Neural progenitor cell (in vitro differentiated cells): ENCODE results near the gene KLHL30. TPM values are rescaled to one million over a fixed set of nuclear protein-coding genes. Genes with fewer than 3 reads are reported as not detected.

Source experiments
- DNase-seq: peaks from one replicate; pipeline ENCODE4 v3.0.0-alpha.2; 2016; ENCODE audit warnings: low spot score
- H2AFZ ChIP-seq: fragments of 200-600 bp; sonication (generic); replicated peaks from 2 replicates; pipeline ENCODE4 v1.6.1; 2016; ENCODE audit warnings: antibody characterized with exemption
- H3F3A ChIP-seq: fragments of 200-600 bp; sonication (generic); 2 replicates; pipeline ENCODE4 v1.6.1; 2016; ENCODE audit warnings: antibody characterized with exemption, low read depth
- H3K27ac ChIP-seq: fragments of 200-600 bp; sonication (generic); 2 replicates; pipeline ENCODE4 v1.5.1; 2016; ENCODE audit warnings: mild to moderate bottlenecking
- H3K27me3 ChIP-seq: fragments of 200-600 bp; sonication (generic); 2 replicates; pipeline ENCODE4 v1.6.1; 2016; ENCODE audit warnings: mild to moderate bottlenecking, moderate library complexity
- H3K36me3 ChIP-seq: fragments of 200-600 bp; sonication (generic); 2 replicates; pipeline ENCODE4 v1.5.1; 2016
- H3K4me1 ChIP-seq: fragments of 200-600 bp; sonication (generic); 2 replicates; pipeline ENCODE4 v1.6.1; 2016; ENCODE audit warnings: mixed run types
- H3K4me2 ChIP-seq: fragments of 200-600 bp; sonication (generic); 2 replicates; pipeline ENCODE4 v1.6.1; 2016
- H3K4me3 ChIP-seq: fragments of 200-600 bp; sonication (generic); 2 replicates; pipeline ENCODE4 v1.5.1; 2016
- H3K79me2 ChIP-seq: fragments of 200-600 bp; sonication (generic); 2 replicates; pipeline ENCODE4 v1.6.1; 2016; ENCODE audit warnings: low read depth
- H3K9ac ChIP-seq: fragments of 200-600 bp; sonication (generic); 2 replicates; pipeline ENCODE4 v1.6.1; 2016
- H3K9me3 ChIP-seq: fragments of 200-600 bp; sonication (generic); 2 replicates; pipeline ENCODE4 v1.5.1; 2016; ENCODE audit warnings: low read depth
- H4K20me1 ChIP-seq: fragments of 200-600 bp; sonication (generic); 2 replicates; pipeline ENCODE4 v1.6.1; 2016; ENCODE audit warnings: low read depth
- H3K27ac Mint-ChIP-seq: 3 replicates; pipeline ENCODE4 v1.8.0; 2021; ENCODE audit warnings: mixed read lengths
- H3K27me3 Mint-ChIP-seq: 2 replicates; pipeline ENCODE4 v1.8.0; 2022; ENCODE audit warnings: low read depth, mild to moderate bottlenecking, inconsistent platforms, moderate library complexity, mixed read lengths; ENCODE audit not compliant: insufficient read depth
- H3K36me3 Mint-ChIP-seq: 3 replicates; pipeline ENCODE4 v1.8.0; 2021; ENCODE audit warnings: mixed read lengths
- H3K4me1 Mint-ChIP-seq: 3 replicates; pipeline ENCODE4 v1.8.0; 2021; ENCODE audit warnings: mixed read lengths
- H3K4me3 Mint-ChIP-seq: 3 replicates; pipeline ENCODE4 v1.8.0; 2021; ENCODE audit warnings: mild to moderate bottlenecking, moderate library complexity, mixed read lengths
- H3K9me3 Mint-ChIP-seq: 3 replicates; pipeline ENCODE4 v1.8.0; 2020; ENCODE audit warnings: mixed read lengths
- CTCF ChIP-seq: fragments of 200-600 bp; sonication (generic); IDR thresholded peaks from 2 replicates; pipeline ENCODE4 v1.5.1; 2017; ENCODE audit warnings: antibody characterized with exemption, mild to moderate bottlenecking
- EZH2 ChIP-seq: fragments of 200-600 bp; sonication (generic); IDR thresholded peaks from 2 replicates; pipeline ENCODE4 v1.6.1; 2017; ENCODE audit warnings: antibody characterized with exemption, mild to moderate bottlenecking, moderate library complexity
- EZH2phosphoT487 ChIP-seq: fragments of 200-600 bp; sonication (generic); IDR thresholded peaks from 2 replicates; pipeline ENCODE4 v1.6.1; 2017; ENCODE audit warnings: antibody characterized with exemption
- total RNA-seq: library from RNA; depleted of rRNA; stranded (reverse); fragments of >200 nt; gene quantifications from 2 replicates; pipeline ENCODE4 v1.2.3, GENCODE V29; 2015; ENCODE audit warnings: low replicate concordance

KLHL30 gene
- total RNA-seq, 1 donor from 2014 or later, result not detected

GRCh38 chr2:238130696-238131628, 7.5 kb upstream of the KLHL30 start:
- no peaks in the 10 kb centered on the region for H3K36me3 ChIP-seq
- no peak overlapping the region for H3K27ac Mint-ChIP-seq
- H3K9ac ChIP-seq, result no peak overlapping the region
- H3K4me1 ChIP-seq, result no peaks in the 10 kb centered on the region
- H3K27me3 ChIP-seq, result no peaks in the 10 kb centered on the region
- peaks cover 9% of the 10 kb centered on the region for H3F3A ChIP-seq
- no peaks in the 10 kb centered on the region for H3K79me2 ChIP-seq
- TF ChIP-seq CTCF (no peak), EZH2 (no peak), EZH2phosphoT487 (no peak)
- no peaks in the 10 kb centered on the region for H3K9me3 ChIP-seq
- no peak overlapping the region for H3K27ac ChIP-seq
- H3K9me3 Mint-ChIP-seq, result no peaks in the 10 kb centered on the region
- H3K4me1 Mint-ChIP-seq, result no peaks in the 10 kb centered on the region
- no peak overlapping the region for H3K4me3 ChIP-seq
- no peaks in the 10 kb centered on the region for H3K36me3 Mint-ChIP-seq
- no peak overlapping the region for H3K4me3 Mint-ChIP-seq
- H2AFZ ChIP-seq, result no peak overlapping the region
- H4K20me1 ChIP-seq, result no peaks in the 10 kb centered on the region
- no peak overlapping the region for H3K4me2 ChIP-seq
- H3K27me3 Mint-ChIP-seq, result no peaks in the 10 kb centered on the region
- no peak for DNase-seq

- Histone ChIP-seq H3K9ac (no peak overlapping the region), H3K4me3 (no peak overlapping the region), H3K4me2 (no peak overlapping the region), H3K4me1 (no peaks in the 10 kb centered on the region), H3K27ac (no peak overlapping the region), H3K9me3 (no peaks in the 10 kb centered on the region), H3K36me3 (no peaks in the 10 kb centered on the region), H4K20me1 (no peaks in the 10 kb centered on the region), H3F3A (no peaks in the 10 kb centered on the region), H2AFZ (no peak overlapping the region), H3K79me2 (no peaks in the 10 kb centered on the region), H3K27me3 (no peaks in the 10 kb centered on the region)
- Mint-ChIP-seq H3K4me1 (no peaks in the 10 kb centered on the region), H3K36me3 (no peaks in the 10 kb centered on the region), H3K27ac (no peak overlapping the region), H3K9me3 (no peaks in the 10 kb centered on the region), H3K27me3 (no peaks in the 10 kb centered on the region), H3K4me3 (no peak overlapping the region)
- DNase-seq, result no peak
- no peak for TF ChIP-seq EZH2phosphoT487
- no peak for TF ChIP-seq EZH2
Observed at GRCh38 chr2:238131761-238132462, 6.6 kb upstream of the KLHL30 start.

GRCh38 chr2:238132463-238133450, 5.7 kb upstream of the KLHL30 start:
- Histone ChIP-seq H3K4me3 (no peak overlapping the region), H3K27me3 (no peaks in the 10 kb centered on the region), H3K4me2 (no peak overlapping the region), H3K27ac (no peak overlapping the region), H3K36me3 (no peaks in the 10 kb centered on the region), H2AFZ (no peak overlapping the region), H4K20me1 (no peaks in the 10 kb centered on the region), H3K4me1 (no peaks in the 10 kb centered on the region), H3F3A (no peaks in the 10 kb centered on the region), H3K9ac (no peak overlapping the region), H3K79me2 (no peaks in the 10 kb centered on the region), H3K9me3 (no peaks in the 10 kb centered on the region)
- DNase-seq, result no peak
- H3K27ac Mint-ChIP-seq, result peak overlapping the region; percentile 18
- no peaks in the 10 kb centered on the region for H3K9me3 Mint-ChIP-seq
- H3K36me3 Mint-ChIP-seq, result no peaks in the 10 kb centered on the region
- H3K4me1 Mint-ChIP-seq, result no peaks in the 10 kb centered on the region
- H3K27me3 Mint-ChIP-seq, result no peaks in the 10 kb centered on the region
- H3K4me3 Mint-ChIP-seq, result no peak overlapping the region
- TF ChIP-seq CTCF (no peak), EZH2phosphoT487 (no peak), EZH2 (no peak)
